Measurements from ENCODE around the gene GALP. TPM values are rescaled to one million over a fixed set of nuclear protein-coding genes. Genes with fewer than 3 reads are reported as not detected.
"Not testable (repeated sequence)": the region's sequence is repeated elsewhere in the genome, so short reads cannot be mapped to it uniquely, and the experiment has no call there.

GALP gene
- total RNA-seq, 1 experiment from 2014 or later = not detected

- no peak for DNase-seq (ENCODE audit: low read depth in 1 of 2, low spot score in 2 of 2)
- Histone ChIP-seq H3K4me3 (no peak overlapping the region), H3K27me3 (replicated peaks) (no peaks in the 10 kb centered on the region), H3K27ac (no peak overlapping the region), H3K4me1 (replicated peaks) (no peaks in the 10 kb centered on the region), H3K9me3 (replicated peaks) (no peaks in the 10 kb centered on the region), H3K36me3 (peaks cover 19% of the 10 kb centered on the region)
These were observed 20.6 kb upstream of the GALP start for GRCh38 chr19:56155124-56155687.

- no peaks in the 10 kb centered on the region for H3K9me3 ChIP-seq (replicated peaks)
- H3K27ac ChIP-seq = no peak overlapping the region
- no peak for DNase-seq (ENCODE audit: low read depth in 1 of 2, low spot score in 2 of 2)
- no peak overlapping the region for H3K4me3 ChIP-seq
- no peaks in the 10 kb centered on the region for H3K27me3 ChIP-seq (replicated peaks)
- H3K36me3 ChIP-seq = peaks cover 21% of the 10 kb centered on the region
- no peaks in the 10 kb centered on the region for H3K4me1 ChIP-seq (replicated peaks)
These were observed 19.0 kb upstream of the GALP start for GRCh38 chr19:56156768-56157167.

- Histone ChIP-seq H3K36me3 (peaks cover 21% of the 10 kb centered on the region), H3K9me3 (replicated peaks) (no peaks in the 10 kb centered on the region), H3K4me1 (replicated peaks) (no peaks in the 10 kb centered on the region), H3K27me3 (replicated peaks) (no peaks in the 10 kb centered on the region), H3K4me3 (no peak overlapping the region), H3K27ac (no peak overlapping the region)
- no peak for DNase-seq (ENCODE audit: low read depth in 1 of 2, low spot score in 2 of 2)
These were observed 17.5 kb upstream of the GALP start for GRCh38 chr19:56158170-56158757.

GRCh38 chr19:56159009-56159559 lies 16.7 kb upstream of the GALP start:
- Histone ChIP-seq H3K4me1 (replicated peaks) (no peaks in the 10 kb centered on the region), H3K27ac (no peak overlapping the region), H3K4me3 (no peak overlapping the region), H3K27me3 (replicated peaks) (no peaks in the 10 kb centered on the region), H3K36me3 (peaks cover 21% of the 10 kb centered on the region), H3K9me3 (replicated peaks) (no peaks in the 10 kb centered on the region)
- no peak for DNase-seq (ENCODE audit: low read depth in 1 of 2, low spot score in 2 of 2)

- DNase-seq (ENCODE audit: low read depth in 1 of 2, low spot score in 2 of 2) = no peak
- Histone ChIP-seq H3K27me3 (replicated peaks) (no peaks in the 10 kb centered on the region), H3K4me3 (no peak overlapping the region), H3K27ac (no peak overlapping the region), H3K36me3 (peaks cover 21% of the 10 kb centered on the region), H3K9me3 (replicated peaks) (no peaks in the 10 kb centered on the region), H3K4me1 (replicated peaks) (no peaks in the 10 kb centered on the region)
These were observed 16.1 kb upstream of the GALP start for GRCh38 chr19:56159622-56160271.

GRCh38 chr19:56161534-56161933 lies 14.3 kb upstream of the GALP start:
- no peak for DNase-seq (ENCODE audit: low read depth in 1 of 2, low spot score in 2 of 2)
- Histone ChIP-seq H3K9me3 (replicated peaks) (no peaks in the 10 kb centered on the region), H3K4me3 (no peak overlapping the region), H3K27ac (no peak overlapping the region), H3K4me1 (replicated peaks) (no peaks in the 10 kb centered on the region), H3K27me3 (replicated peaks) (no peaks in the 10 kb centered on the region), H3K36me3 (peaks cover 13% of the 10 kb centered on the region)

- H3K9me3 ChIP-seq (replicated peaks) = no peaks in the 10 kb centered on the region
- H3K27me3 ChIP-seq (replicated peaks) = no peaks in the 10 kb centered on the region
- no peak overlapping the region for H3K27ac ChIP-seq
- peaks cover 13% of the 10 kb centered on the region for H3K36me3 ChIP-seq
- H3K4me3 ChIP-seq = no peak overlapping the region
- DNase-seq (ENCODE audit: low read depth in 1 of 2, low spot score in 2 of 2) = no peak
- H3K4me1 ChIP-seq (replicated peaks) = no peaks in the 10 kb centered on the region
These were observed 13.6 kb upstream of the GALP start for GRCh38 chr19:56162258-56162657.

GRCh38 chr19:56163097-56163496 lies 12.7 kb upstream of the GALP start:
- H3K4me3 ChIP-seq = no peak overlapping the region
- H3K27me3 ChIP-seq (replicated peaks) = no peaks in the 10 kb centered on the region
- no peaks in the 10 kb centered on the region for H3K4me1 ChIP-seq (replicated peaks)
- H3K27ac ChIP-seq = no peak overlapping the region
- peaks cover 13% of the 10 kb centered on the region for H3K36me3 ChIP-seq
- no peak for DNase-seq (ENCODE audit: low read depth in 1 of 2, low spot score in 2 of 2)
- H3K9me3 ChIP-seq (replicated peaks) = no peaks in the 10 kb centered on the region

- no peak for DNase-seq (ENCODE audit: low read depth in 1 of 2, low spot score in 2 of 2)
- Histone ChIP-seq H3K9me3 (replicated peaks) (no peaks in the 10 kb centered on the region), H3K4me1 (replicated peaks) (no peaks in the 10 kb centered on the region), H3K4me3 (no peak overlapping the region), H3K36me3 (no peaks in the 10 kb centered on the region), H3K27ac (no peak overlapping the region), H3K27me3 (replicated peaks) (no peaks in the 10 kb centered on the region)
These were observed 8.7 kb upstream of the GALP start for GRCh38 chr19:56167064-56167578.

- H3K9me3 ChIP-seq (replicated peaks) = no peaks in the 10 kb centered on the region
- no peaks in the 10 kb centered on the region for H3K4me1 ChIP-seq (replicated peaks)
- H3K36me3 ChIP-seq = no peaks in the 10 kb centered on the region
- no peak overlapping the region for H3K27ac ChIP-seq
- H3K27me3 ChIP-seq (replicated peaks) = no peaks in the 10 kb centered on the region
- H3K4me3 ChIP-seq = no peak overlapping the region
- DNase-seq (ENCODE audit: low read depth in 1 of 2, low spot score in 2 of 2) = no peak
These were observed 5.5 kb upstream of the GALP start for GRCh38 chr19:56170261-56170660.

GRCh38 chr19:56174086-56174485 lies 1.7 kb upstream of the GALP start:
- no peaks in the 10 kb centered on the region for H3K9me3 ChIP-seq (replicated peaks)
- H3K36me3 ChIP-seq = no peaks in the 10 kb centered on the region
- no peaks in the 10 kb centered on the region for H3K27me3 ChIP-seq (replicated peaks)
- H3K4me1 ChIP-seq (replicated peaks) = no peaks in the 10 kb centered on the region
- DNase-seq (ENCODE audit: low read depth in 1 of 2, low spot score in 2 of 2) = no peak
- H3K4me3 ChIP-seq = no peak overlapping the region
- H3K27ac ChIP-seq = no peak overlapping the region

GRCh38 chr19:56174550-56174949 lies 1.3 kb upstream of the GALP start:
- Histone ChIP-seq H3K27ac (no peak overlapping the region), H3K4me1 (replicated peaks) (no peaks in the 10 kb centered on the region), H3K36me3 (no peaks in the 10 kb centered on the region), H3K9me3 (replicated peaks) (no peaks in the 10 kb centered on the region), H3K4me3 (no peak overlapping the region), H3K27me3 (replicated peaks) (no peaks in the 10 kb centered on the region)
- no peak for DNase-seq (ENCODE audit: low read depth in 1 of 2, low spot score in 2 of 2)

GRCh38 chr19:56176310-56176709 lies 502 bp downstream of the GALP start:
- DNase-seq (ENCODE audit: low read depth in 1 of 2, low spot score in 2 of 2); H3K4me3 ChIP-seq; H3K27ac ChIP-seq; H3K27me3 ChIP-seq (replicated peaks); H3K4me1 ChIP-seq (replicated peaks); H3K36me3 ChIP-seq; H3K9me3 ChIP-seq (replicated peaks): not testable (repeated sequence)

- Histone ChIP-seq H3K36me3 (no peaks in the 10 kb centered on the region), H3K4me1 (replicated peaks) (no peaks in the 10 kb centered on the region), H3K4me3 (no peak overlapping the region), H3K27ac (no peak overlapping the region), H3K9me3 (replicated peaks) (no peaks in the 10 kb centered on the region), H3K27me3 (replicated peaks) (no peaks in the 10 kb centered on the region)
- DNase-seq (ENCODE audit: low read depth in 1 of 2, low spot score in 2 of 2) = no peak
These were observed 1.1 kb downstream of the GALP start for GRCh38 chr19:56176881-56177280.
